ENCODE data around the gene DNPEP.
A peak's percentile ranks its signal among the peaks of the same experiment; 100 is the strongest.
"Not testable (repeated sequence)": the region's sequence is repeated elsewhere in the genome, so short reads cannot be mapped to it uniquely, and the experiment has no call there.

DNPEP gene

DNA sequence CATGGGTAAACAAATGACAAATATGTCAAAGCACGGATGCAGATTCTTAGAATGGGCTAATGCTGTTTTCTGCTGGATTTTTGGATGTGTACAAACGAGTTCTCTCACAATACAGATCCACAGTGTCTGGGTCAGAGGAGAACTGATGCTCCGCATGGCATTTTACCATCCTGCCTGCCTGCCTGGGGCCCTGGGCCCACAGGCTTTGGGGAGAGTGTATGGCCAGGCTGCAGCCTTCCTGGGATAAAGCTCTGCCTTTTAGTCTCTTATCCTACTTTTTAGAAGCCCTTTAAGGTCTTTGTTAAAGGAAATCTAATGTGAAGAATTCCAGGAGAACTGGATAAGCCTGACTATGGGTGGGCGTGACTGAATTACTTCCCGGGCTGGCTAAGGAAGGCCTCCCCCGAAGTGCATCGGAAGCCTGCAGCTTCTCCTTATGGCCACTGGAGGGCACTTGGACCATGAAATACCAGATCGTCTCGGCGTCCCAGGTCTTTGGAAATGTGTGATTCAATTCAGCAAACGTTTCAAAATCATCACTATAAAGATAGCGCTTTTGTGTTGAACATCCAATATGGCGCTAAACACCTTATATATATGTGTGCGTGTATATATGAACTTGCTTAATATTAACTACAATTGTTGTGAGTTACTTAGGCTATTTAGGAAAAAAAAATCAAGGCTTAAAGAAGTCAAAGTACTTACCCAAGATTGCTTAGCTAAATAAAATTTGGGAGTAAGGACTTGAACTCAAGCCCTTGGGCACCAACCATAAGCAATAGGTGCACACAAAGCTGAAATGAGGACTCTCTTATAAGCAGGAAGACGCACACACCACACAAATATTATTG, 15.2 kb upstream of the DNPEP start:
- DNase-seq (ENCODE audit: low read depth in 3 of 3, low spot score in 1 of 3), result peak; percentile 23 to 26 (median 25)

DNA sequence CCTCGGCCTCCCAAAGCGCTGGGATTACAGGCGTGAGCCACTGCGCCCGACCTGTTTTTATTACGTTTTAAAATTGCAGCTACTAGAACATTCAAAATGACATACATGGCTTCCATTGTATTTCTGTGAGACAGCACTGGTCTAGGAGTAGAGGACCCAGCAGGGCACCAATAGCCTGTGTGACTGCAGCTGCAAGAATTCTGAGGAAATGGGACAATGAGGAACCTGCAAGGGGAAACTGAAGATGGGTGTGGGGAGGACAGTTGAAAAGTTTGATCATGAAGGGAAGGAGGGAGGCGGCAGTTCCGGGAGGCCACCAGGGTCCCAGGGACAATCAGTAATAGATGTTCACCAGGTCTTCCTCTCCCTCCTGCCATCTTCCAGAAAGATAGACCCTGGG, 13.9 kb upstream of the DNPEP start:
- DNase-seq (ENCODE audit: low read depth in 3 of 3, low spot score in 1 of 3), result no peak

DNA sequence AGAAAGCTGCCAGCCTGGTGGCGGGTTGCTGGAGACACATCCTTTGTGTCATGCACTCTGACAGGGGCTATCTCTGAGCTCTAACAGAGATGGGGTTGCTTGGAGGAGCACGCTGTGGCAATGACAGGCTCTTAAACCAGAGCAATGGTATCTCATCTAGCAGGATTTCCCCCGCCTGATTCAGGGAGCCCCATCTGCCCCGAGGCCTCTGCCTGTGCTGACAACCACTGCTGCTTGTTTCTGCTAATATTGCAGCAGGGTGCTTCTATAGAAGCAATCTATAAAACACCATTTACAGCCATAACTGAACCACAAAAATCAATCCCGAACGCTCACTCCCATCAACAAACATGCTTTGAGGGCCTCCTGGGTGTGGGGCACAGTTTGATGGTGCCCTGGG, 12.8 kb upstream of the DNPEP start:
- DNase-seq (ENCODE audit: low read depth in 3 of 3, low spot score in 1 of 3), result no peak

GRCh38 chr2:219399716-219400478, 12.2 kb upstream of the DNPEP start:
- DNase-seq (ENCODE audit: low read depth in 3 of 3, low spot score in 1 of 3), result no peak

DNA sequence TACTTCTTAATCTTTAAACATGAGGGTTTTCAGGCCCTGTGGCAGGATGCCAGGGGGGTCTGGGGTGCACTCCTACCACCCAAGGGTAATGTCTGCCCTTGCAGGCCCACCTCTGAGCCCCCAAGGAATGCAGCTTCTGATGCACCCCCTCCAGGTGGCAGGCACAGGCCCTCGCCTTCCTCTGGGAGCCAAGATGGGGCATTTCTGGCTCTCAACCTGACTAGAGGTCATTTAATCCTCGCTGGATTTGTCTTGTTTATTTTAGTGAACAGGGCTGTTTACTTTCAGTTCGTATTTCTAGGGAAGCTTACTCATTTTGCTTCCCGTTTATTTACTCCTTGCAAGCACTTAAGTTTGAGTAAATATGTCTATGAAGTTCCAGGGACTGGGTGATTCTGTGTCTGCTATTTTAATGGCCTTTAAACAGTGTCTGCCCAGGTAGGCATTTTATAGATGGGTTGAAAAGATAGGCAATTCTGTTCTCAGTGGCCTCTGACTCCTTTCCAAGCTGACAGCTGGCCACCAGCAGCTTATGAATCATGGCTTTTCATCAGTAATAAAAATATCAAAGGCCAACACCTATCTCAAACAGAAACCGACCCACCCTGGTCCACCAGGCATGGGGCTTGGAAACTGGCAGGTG, 11.1 kb upstream of the DNPEP start:
- no peak for DNase-seq (ENCODE audit: low read depth in 3 of 3, low spot score in 1 of 3)

GRCh38 chr2:219396863-219397457, 9.2 kb upstream of the DNPEP start:
- DNase-seq (ENCODE audit: low read depth in 3 of 3, low spot score in 1 of 3), result no peak

- no peak for DNase-seq (ENCODE audit: low read depth in 3 of 3, low spot score in 1 of 3)
Measured at GRCh38 chr2:219395609-219396008, 7.9 kb upstream of the DNPEP start.

GRCh38 chr2:219395056-219395455, 7.3 kb upstream of the DNPEP start:
- DNase-seq (ENCODE audit: low read depth in 3 of 3, low spot score in 1 of 3), result not testable (repeated sequence)

GRCh38 chr2:219392754-219393153, 5.0 kb upstream of the DNPEP start:
- no peak for DNase-seq (ENCODE audit: low read depth in 3 of 3, low spot score in 1 of 3)

- DNase-seq (ENCODE audit: low read depth in 3 of 3, low spot score in 1 of 3), result no peak
Measured at GRCh38 chr2:219388907-219389156, 1.1 kb upstream of the DNPEP start.

DNA sequence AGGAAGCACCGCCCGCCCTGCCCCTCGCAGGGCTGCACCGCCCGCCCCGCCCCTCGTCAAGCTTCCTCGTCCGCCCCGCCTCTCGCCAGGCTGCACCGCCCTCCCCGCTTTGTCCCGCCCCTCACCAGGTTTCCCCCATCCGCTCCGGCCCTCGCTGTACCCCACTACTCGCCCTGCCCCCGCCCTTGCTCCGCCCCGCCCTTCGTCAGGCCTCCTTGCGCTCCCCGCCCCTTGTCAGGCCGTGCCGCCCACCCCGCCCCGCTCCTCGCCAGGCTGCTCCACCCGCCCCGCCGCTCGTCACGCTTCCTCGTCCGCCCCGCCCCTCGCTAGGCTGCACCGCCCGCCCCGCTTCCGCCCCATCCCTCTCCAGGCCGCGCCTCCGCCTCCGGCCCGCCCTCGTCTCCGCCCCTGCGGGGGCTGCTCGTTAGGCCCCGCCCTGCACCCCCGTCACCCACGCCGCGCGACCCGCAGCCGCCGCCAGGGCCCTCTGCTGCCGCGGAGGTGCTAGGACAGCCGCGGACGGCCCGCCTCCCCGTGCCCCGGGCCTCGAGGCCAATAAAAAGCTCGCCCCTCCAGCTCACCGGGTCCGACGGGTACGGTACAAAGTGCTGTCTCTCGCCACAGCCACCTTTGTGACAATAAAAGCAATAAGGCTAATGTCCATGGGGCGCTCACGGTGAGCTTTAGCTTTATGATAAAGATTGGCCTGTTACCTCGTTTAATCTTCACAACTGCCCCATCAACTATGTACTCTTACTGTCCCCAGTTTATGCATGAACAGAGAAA, 602 bp upstream of the DNPEP start:
- DNase-seq (ENCODE audit: low read depth in 3 of 3, low spot score in 1 of 3), result peak; percentile 99

GRCh38 chr2:219386532-219387280, 1.0 kb downstream of the DNPEP start:
- no peak for DNase-seq (ENCODE audit: low read depth in 3 of 3, low spot score in 1 of 3)

- no peak for DNase-seq (ENCODE audit: low read depth in 3 of 3, low spot score in 1 of 3)
Measured at GRCh38 chr2:219385958-219386520, 1.7 kb downstream of the DNPEP start.

- DNase-seq (ENCODE audit: low read depth in 3 of 3, low spot score in 1 of 3), result no peak
Measured at GRCh38 chr2:219384859-219385258, 2.9 kb downstream of the DNPEP start.

- no peak for DNase-seq (ENCODE audit: low read depth in 3 of 3, low spot score in 1 of 3)
Measured at GRCh38 chr2:219384083-219384713, 3.5 kb downstream of the DNPEP start.

DNA sequence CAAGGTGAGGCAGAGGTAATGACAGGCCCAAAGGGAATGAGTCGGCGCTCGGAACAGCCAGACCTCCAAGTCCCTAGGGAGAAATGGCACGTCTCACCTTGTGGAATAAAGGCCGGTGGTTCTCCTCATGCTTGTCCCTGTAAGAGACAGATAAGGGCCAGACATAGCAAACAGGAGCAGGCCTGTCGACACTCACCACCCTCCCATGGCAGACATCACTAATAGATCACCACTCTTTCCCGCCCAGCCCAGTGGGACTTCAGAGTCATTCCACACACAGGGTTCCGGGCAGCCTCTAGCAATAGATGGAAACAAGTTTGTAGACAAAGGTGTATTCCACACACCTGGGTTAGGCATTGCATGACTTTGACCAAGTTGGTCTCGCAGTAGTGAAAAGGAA, 6.3 kb downstream of the DNPEP start:
- no peak for DNase-seq (ENCODE audit: low read depth in 3 of 3, low spot score in 1 of 3)

- DNase-seq (ENCODE audit: low read depth in 3 of 3, low spot score in 1 of 3), result no peak
Measured at GRCh38 chr2:219380926-219381325, 6.8 kb downstream of the DNPEP start.

DNA sequence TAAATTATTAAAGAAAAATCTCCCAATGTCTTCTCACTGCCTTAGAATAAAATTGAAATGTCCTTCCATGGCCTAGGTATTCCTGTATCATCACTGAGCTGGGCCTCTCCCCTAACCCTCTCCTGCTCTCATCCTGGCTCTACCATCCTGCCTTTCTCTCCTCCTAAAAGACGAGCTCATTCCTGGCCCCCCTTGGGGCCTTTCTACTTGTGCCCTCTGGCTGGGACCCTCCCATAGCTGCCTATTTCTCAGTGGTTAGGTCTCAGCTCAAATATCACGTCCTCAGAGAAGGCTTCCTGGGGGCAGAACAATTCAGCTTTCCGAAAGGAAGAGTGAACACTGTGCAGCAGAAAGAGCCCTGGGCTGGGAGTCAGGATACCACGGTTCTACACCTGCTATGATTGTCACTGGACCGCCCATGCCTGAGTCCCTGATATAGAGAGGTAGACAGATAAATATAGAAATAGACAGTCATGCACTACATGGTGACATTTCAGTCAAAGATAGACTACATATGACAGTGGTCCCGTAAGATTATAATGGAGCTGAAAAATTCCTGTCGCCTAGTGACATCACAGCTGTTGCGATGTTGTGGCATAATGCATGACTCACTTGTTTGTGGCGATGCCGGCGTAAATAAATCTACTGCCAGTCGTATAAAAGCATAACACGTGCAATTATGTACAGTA, 9.4 kb downstream of the DNPEP start:
- DNase-seq (ENCODE audit: low read depth in 3 of 3, low spot score in 1 of 3), result no peak

DNA sequence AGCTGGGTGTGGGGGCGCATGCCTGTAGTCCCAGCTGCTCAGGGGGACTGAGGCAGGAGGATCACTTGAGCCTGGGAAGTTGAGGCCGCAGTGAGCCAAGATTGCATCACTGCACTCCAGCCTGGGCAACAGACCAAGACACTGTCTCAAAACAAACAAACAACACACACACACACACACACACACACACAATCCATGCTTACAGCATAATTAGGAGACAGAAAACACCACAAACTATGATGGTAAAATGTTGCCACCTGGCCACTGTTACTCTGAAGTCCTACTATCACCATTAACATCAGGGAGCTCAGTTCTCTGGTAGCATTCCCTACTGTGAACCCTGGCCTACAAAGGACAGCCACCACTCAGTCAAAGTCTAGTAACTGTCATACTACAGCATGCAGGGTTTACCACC, 18.3 kb downstream of the DNPEP start:
- DNase-seq (ENCODE audit: low read depth in 3 of 3, low spot score in 1 of 3), result no peak
